IMR-90 (cell line): ENCODE measurements around the gene RETREG1.

ENCODE experiments used
- BHLHE40 ChIP-seq: fragments of 150-350 bp; IDR thresholded peaks from 2 replicates; pipeline ENCODE4 v1.6.1; 2016; ENCODE audit warnings: mild to moderate bottlenecking, low read depth, low read length
- CTCF ChIP-seq: conservative IDR thresholded peaks from 2 replicates; pipeline ENCODE4 v1.5.1; 2012; ENCODE audit warnings: mild to moderate bottlenecking, low read depth, low read length, improper control_type of control experiment
- POLR2A ChIP-seq: IDR thresholded peaks from 2 replicates; pipeline ENCODE4 v1.6.1; 2012; ENCODE audit warnings: mild to moderate bottlenecking, low read depth, low read length
- RFX5 ChIP-seq: IDR thresholded peaks from 2 replicates; pipeline ENCODE4 v1.8.0; 2012; ENCODE audit warnings: low read depth, mild to moderate bottlenecking, low read length, moderate library complexity

GRCh38 chr5:16546732-16547131, 70.1 kb downstream of the RETREG1 start:
- TF ChIP-seq CTCF (no peak), POLR2A (no peak), BHLHE40 (no peak), RFX5 (no peak)
